Measurements from ENCODE around the gene MOSPD3.

GRCh38 chr7:100598425-100598824, 13.9 kb upstream of the MOSPD3 start:
- TF ChIP-seq EP300 (IDR thresholded peaks at IDR 0.05) (no peak), POLR2A (IDR thresholded peaks at IDR 0.05) (no peak)
- TF ChIP-seq, protein P1, sequence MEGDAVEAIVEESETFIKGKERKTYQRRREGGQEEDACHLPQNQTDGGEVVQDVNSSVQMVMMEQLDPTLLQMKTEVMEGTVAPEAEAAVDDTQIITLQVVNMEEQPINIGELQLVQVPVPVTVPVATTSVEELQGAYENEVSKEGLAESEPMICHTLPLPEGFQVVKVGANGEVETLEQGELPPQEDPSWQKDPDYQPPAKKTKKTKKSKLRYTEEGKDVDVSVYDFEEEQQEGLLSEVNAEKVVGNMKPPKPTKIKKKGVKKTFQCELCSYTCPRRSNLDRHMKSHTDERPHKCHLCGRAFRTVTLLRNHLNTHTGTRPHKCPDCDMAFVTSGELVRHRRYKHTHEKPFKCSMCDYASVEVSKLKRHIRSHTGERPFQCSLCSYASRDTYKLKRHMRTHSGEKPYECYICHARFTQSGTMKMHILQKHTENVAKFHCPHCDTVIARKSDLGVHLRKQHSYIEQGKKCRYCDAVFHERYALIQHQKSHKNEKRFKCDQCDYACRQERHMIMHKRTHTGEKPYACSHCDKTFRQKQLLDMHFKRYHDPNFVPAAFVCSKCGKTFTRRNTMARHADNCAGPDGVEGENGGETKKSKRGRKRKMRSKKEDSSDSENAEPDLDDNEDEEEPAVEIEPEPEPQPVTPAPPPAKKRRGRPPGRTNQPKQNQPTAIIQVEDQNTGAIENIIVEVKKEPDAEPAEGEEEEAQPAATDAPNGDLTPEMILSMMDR (IDR thresholded peaks at IDR 0.05): no peak

Data from upper lobe of left lung (tissue), 4 donors.